NCI-H187 (cell line): ENCODE measurements around the gene CDCA7.
"Not testable (repeated sequence)": the region's sequence is repeated elsewhere in the genome, so short reads cannot be mapped to it uniquely, and the experiment has no call there.

Experiments
- DNase-seq, 2 experiments: peaks; one replicate each; lab custom pipeline; 2025; lab: John Stamatoyannopoulos, UW

Gene CDCA7

GRCh38 chr2:173358616-173359015 is 3.9 kb downstream of the CDCA7 start:
- no peak for DNase-seq

DNA sequence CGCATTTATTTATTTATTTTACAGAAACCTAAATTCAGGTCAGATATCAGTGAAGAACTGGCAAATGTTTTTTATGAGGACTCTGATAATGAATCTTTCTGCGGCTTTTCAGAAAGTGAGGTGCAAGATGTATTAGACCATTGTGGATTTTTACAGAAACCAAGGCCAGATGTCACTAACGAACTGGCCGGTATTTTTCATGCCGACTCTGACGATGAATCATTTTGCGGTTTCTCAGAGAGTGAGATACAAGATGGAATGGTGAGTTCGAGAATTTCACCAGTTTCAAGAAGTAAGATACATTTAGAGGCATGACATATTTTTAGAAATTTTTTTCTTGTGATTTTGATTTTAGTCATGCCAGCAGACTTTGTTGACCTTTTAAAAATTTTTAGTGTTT is 4.6 kb downstream of the CDCA7 start:
- no peak for DNase-seq

DNA sequence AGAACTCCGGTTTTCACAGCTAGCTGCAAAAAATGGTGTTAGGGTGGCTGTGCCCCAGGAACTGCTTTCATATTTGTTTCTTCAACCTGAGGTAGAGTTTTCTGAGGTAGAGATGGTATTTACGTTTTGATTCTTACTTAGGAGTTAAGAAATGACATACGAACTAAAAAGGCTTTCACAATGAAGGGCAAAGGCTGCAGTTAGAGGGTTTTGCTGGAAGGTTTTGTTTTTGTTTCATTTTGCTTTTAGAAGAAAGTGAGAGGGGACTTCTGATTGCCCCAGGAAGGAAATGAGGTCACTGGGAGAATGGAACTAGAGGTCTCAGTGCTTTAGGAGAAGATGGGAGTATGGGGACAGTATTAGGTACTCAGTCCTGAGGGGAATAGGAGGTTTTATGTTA is 15.5 kb downstream of the CDCA7 start:
- no peak for DNase-seq

DNA sequence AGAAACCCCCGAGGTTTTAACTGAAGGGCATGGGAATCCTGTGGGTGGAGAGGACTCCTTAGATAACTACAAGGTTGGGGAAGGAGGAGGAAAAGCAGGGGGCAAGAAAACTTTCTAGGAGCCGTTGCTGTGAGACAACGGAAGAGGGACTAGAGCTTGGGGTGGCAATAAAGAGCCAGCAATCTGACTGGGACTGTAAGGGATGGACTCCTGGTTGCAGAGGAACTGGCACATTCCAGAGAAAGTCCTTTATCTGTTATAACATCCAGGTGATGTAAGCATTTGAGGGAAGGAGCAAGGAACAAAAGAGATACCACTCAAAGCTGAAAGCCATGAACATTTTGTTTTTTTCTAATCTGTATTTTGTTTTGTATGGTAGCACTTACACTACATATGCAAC is 16.4 kb downstream of the CDCA7 start:
- DNase-seq = no peak

DNA sequence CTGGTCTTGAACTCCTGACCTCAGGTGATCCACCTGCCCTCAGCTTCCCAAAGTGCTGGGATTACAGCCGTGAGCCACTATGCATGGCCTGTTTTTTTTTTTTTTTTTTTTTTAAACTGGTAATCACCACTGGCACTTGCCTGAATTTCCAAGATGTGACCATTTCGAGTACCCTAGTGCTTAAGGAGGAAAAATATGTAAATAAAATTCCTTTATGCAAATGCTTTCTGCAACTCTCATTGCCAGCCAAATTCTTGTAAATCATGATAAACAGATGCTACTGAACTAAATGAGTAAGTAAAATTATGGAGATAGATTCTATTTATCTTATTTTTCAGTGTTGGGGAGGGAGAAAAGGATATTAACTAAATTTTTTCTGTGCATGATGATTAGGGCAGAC is 18.6 kb downstream of the CDCA7 start:
- DNase-seq = no peak

DNA sequence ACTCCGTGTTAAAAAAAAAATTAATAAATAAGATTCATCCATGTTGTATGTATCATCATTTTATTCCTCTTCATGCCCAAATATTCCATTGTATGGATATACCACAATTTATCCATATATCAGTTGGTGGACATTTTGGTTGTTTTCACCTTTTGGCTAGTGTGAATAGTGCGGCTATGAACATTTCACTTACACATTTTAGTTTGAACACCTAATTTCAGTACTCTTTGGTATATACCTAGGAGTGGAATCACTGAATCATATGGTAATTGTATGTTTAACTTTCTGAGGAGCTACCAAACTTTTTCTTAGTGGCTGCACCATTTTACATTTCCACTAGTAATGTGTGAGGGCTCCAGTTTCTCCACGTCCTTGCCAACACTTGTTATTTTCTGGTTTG is 20.0 kb downstream of the CDCA7 start:
- no peak for DNase-seq

DNA sequence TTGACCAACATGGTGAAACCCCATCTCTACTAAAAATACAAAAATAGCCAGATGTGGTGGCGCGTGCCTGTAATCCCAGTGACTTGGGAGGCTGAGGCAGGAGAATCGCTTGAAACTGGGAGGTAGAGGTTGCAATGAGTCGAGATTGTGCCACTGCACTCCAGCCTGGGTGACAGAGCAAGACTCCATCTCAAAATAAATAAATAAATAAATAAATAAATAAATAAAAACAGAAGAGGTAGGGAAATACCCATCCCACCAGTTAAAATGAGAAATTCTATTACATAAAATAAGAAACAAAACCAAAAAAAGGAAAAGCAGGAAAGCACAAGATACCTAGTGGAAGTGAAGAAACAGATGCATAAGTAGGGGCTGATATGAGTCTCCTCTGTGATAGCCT is 30.9 kb downstream of the CDCA7 start:
- DNase-seq = not testable (repeated sequence)

DNA sequence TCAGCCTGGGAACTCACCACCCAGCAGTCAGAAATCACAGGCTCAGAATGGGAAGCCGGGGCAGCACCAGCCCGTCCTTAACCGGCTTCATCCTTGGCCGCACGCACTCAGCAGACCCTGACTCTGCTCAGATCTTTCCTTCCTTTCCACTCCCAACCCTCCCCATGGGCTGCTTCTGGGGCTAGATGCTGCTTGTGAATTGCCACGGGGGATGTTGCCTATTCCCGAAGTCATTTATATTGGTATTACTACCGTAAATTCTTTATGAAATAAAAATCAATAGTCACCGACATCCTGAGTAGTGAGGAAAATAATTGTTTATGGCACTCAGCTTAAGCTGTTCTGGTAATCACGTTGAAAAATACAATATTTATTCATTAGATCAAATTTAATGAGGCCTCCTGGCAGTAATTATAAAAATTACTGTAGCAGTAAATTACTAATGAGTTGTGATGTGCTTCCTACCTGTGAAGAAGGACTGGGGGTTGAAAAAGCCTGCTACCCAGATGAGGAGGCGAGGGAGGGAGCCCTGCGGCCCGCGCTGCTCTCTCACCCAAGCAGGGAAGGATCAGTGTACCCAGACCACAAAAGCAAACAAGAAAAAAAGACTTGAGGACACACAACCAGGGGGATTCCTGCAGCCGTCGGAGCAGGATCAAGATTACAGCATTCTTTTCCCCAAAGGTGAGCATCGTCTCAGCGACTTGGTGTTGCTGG is 31.5 kb downstream of the CDCA7 start:
- DNase-seq = no peak

DNA sequence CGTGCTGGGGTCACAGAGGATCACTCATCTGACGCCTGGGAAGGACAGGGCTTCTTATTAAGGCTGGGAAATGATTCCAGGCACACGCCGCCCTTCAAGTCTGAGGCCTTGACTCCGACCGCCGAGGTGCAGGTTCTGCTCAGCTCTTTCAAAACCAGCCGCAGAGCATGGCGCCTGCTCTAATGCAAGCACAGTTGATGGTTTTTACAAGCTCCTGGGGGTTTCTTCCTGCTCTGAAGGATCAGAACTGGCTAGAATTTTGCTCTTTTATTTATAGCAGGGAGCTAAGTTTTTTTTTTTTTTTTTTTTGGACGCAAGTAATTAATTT is 32.0 kb downstream of the CDCA7 start:
- DNase-seq = no peak

- DNase-seq = no peak
These were observed 32.4 kb downstream of the CDCA7 start for GRCh38 chr2:173387079-173387478.

DNA sequence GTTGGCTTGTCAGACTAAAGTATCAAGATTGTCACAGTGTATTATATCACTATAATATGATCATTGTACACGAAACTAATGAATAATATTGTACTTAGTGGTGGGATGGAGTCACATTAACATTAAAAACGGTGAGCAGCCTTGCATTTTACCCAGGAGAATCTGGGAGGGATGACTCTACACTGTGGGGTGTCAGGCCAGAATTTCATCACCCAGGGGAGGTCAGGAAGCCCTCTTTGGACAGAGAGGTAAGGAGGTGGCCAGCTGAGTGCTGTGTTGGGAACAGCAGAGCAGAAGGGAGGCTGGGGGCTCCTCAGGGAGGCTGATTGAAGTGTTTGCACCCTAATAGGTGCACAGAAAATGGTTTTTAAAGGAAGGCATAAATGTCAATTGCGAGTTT is 33.0 kb downstream of the CDCA7 start:
- no peak for DNase-seq

DNA sequence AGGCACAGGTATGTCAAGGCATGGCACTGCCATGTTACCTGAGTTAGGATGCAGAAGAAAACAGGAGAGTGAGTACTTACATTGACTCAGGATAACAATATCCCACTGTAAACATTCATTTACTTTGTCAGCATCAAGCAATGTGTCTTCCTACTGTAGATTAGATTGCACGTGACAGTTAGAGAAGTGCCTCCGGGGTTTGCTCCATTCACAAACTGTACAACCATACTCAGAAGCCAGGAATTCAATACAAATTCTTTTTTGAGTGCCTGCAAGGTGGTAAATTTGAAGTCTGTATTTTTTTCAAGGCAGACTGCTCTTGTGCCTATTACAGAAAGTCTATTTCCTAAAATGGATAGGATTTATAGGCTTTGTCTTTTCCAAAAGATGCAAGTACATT is 34.1 kb downstream of the CDCA7 start:
- DNase-seq = no peak

- no peak for DNase-seq
These were observed 35.4 kb downstream of the CDCA7 start for GRCh38 chr2:173390036-173390435.

DNA sequence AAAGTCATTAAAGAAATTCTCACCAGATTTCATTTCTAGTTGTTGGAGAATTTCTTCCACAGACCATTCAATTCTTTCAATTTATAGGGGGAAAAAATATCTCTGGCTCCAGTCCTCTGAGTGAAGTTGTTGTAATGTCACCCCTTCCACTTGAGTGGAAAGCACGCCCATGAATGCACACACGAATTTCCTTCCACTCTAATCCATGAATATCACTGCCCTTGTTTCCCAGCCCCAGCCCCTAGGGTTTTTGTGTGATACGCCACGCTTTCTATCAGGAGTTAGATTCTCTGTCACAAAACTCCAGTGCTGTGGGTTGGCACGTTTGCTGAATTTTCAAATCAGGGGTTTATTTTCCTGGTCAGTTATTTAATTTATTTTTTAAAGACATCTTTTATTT is 38.1 kb downstream of the CDCA7 start:
- no peak for DNase-seq

DNA sequence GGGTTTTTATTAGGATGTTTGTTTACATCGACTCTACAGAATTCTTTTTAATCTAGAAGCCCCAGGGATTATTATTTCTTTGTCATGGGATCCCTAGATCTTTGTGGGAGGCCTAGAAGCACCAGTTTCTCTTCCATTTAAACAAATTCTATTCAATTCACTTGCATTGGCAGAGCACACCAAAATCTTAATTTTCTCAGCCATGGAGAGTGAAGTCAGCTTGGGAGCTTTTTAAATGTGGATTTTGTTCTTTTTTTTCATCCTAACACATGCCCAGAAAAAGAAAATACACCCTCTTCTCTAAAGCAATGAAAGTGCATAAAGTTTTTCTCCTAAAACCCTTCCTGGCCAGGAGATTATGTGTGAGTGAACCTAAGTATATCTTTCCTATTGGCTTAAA is 38.5 kb downstream of the CDCA7 start:
- no peak for DNase-seq

GRCh38 chr2:173393636-173394035 is 39.0 kb downstream of the CDCA7 start:
- no peak for DNase-seq

DNA sequence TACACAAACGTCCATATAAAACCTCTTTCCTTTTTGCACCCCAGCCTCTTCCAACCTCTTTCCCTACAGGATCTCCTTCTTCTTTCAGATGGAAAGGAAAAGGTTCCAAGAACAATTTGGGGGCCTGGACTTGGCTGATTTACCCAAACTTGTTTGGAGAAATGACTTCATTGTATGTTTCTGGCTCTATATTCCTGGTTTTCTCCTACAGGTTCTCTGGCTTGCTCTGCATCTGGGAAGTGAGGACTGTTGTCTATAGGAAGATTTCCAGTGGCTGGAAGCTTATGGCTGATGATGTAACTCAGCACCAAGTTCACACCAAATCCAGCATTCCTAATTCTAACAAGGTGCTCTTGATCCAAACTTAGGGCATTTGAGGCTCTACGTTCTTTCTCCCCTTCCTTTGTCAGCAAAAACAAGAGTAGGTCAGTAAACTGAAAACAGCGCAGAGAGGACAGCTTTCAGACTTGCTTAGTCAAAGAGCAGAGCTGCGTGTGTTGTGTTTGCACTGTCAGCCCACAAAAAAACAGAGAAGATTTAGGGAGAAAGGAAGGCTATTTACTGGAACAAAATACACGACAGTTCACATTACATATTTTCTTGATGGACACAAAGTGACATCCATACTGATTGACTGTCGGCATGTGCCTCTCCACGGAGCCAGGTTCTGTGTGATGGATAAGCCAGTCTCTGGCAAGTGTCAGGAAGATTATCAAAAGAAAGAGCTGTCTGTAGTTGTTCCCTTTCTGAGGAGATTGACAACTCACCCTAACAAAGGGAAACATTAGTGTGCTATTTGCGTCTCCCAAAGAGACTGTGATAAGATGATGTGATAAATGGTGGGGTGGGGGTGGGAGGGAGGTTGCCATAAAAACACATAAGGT is 39.7 kb downstream of the CDCA7 start:
- DNase-seq = no peak

DNA sequence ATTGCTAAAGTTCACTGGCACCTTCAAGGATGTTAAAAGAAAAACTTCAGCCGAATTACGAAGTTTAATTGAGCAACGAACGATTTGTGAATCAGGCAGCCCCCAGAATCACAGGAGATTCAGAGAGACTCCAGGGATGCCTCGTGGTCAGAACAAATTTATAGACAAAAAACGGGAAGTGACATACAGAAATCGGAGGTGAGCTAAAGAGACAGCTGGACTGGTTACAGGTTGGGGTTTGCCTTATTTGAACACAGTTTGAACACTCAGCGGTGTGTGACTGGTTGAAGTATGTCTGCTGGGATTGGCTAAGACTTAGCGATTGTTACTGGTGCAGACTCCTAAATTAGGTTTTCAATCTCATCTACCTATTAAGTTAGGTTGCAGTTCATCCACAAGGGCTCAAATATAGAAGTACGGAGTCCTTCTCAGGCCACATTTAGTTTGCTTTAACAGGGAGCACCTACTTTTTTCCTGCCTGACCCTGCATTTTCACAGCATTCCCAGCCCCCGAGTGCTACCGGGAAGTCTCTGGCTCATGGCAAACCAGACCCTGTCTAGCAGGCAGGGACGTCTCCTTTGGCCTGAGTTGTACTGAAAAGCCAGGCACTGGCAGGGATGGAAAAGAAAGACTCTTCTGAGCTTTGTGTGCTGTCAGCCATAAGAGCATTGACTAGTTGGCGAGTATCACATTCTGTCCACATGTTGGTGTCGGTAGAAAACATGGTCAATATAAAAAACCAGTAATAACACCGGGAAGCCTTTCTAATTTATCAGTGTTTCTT is 41.1 kb downstream of the CDCA7 start:
- DNase-seq = no peak

DNA sequence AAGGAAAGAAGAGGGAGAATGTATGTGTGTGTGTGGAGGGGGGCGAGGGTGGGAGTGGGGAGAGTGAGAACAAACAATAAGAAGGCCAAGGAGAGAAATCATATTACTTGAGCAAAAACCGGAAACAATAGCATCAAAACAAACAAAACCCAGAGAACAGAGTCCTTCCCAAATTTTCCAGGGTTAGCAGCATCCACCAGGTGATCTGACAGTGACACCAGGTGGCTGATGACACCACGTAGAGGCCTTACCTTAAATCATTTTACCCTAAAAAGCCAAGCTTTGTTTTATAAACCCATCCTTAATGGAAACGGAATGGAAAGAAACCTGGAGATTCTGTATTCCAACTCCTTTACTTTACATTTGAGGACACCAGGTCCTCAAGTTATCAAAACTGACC is 42.9 kb downstream of the CDCA7 start:
- DNase-seq = no peak

GRCh38 chr2:173399229-173399628 is 44.6 kb downstream of the CDCA7 start:
- DNase-seq = no peak

DNA sequence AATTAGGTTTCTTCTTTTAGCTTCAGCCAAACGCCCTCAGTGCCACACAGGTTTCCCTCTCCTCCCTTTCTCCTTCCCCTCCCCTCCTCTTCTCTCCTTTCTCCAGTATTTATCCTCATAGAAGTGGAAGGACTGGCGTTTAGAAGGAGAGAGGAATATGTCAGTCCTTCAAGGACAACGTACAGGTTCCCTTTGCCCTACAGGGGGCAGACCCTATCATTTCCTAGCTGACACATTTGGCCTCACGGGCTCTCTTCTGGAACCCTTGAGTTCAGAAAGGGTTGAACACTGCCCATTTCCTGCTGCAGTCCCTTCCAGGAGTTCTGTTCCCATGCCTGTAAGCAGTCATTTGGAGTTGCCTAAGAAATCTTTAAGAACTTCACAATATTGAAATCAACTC is 46.1 kb downstream of the CDCA7 start:
- no peak for DNase-seq

DNA sequence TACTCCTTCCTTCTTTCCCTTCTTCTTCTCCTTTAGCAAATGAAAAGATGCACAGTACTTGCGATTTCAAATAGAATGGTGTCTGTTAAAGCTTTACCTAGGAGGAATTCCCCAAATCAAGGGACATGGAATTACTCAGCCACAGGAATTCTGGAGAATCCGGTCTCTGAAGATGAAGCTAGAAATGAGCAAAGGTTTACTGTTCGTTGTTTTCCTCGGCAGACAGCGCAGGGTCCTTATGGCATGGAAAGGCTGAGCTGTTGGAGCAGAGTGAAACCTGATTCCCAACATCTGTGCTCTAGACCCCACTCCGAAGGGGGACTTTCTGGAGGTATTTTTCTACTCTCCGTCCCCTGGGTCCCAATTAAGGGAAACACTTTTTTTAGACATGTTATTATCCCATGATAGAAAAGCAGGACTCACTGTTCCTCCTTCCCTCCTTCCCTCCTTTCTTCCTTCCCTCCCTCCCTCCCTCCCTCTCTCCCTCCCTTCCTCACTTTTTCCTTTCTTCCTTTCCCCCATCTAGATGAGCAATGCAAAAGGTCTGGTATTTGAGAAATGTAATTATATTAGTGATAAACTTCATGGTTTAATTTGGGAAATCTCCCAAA is 47.1 kb downstream of the CDCA7 start:
- no peak for DNase-seq
